Smooth muscle cell of the umbilical artery (primary cell): ENCODE results near the gene PM20D1. TPM values are rescaled to one million over a fixed set of nuclear protein-coding genes. Genes with fewer than 3 reads are reported as not detected.

Experiments
- total RNA-seq: library from RNA; depleted of rRNA; stranded (reverse); fragments of >200 nt; gene quantifications from 2 replicates; pipeline ENCODE4 v1.2.3, GENCODE V29; 2014

PM20D1 gene, protein sequence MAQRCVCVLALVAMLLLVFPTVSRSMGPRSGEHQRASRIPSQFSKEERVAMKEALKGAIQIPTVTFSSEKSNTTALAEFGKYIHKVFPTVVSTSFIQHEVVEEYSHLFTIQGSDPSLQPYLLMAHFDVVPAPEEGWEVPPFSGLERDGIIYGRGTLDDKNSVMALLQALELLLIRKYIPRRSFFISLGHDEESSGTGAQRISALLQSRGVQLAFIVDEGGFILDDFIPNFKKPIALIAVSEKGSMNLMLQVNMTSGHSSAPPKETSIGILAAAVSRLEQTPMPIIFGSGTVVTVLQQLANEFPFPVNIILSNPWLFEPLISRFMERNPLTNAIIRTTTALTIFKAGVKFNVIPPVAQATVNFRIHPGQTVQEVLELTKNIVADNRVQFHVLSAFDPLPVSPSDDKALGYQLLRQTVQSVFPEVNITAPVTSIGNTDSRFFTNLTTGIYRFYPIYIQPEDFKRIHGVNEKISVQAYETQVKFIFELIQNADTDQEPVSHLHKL
- under 0.01 TPM in 1 of 2 replicates, not detected in the other for total RNA-seq

DNA sequence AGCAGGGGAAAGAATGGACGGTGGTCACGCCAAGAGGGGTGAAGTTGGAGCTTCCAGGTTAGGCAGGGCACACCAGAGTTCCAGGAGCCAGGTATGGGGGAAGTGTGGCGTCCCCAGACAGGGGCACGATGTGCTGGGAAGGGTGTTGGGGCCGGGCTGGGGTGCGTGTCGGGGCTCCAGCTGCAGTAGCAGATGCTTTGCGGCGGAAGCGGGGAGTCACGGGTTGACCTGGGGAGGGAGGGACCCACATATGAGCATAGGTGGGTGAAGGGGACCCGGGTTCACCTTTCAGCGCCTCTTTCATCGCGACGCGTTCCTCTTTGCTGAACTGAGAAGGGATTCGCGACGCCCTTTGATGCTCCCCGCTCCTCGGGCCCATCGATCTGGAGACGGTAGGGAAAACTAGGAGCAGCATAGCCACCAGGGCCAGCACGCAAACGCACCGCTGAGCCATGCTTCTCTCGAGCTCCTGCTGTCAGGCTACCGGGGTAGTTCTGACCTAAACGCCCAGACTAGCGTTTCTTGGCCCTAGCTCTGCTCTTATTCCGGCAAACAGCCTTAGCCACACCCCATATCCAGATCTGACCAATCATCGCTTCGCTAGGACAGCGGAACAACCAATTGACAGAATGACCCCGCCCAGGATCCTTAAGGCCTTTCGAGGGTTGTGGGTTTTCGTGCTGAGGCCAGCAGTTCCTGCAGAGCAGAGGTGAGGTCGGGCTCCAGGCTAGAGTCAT lies at the start of gene PM20D1:
TSS of gene PM20D1 (minus strand) at position 514 of the 737 bp plus-strand sequence. CDS start at position 454, 60 bp downstream.

DNA sequence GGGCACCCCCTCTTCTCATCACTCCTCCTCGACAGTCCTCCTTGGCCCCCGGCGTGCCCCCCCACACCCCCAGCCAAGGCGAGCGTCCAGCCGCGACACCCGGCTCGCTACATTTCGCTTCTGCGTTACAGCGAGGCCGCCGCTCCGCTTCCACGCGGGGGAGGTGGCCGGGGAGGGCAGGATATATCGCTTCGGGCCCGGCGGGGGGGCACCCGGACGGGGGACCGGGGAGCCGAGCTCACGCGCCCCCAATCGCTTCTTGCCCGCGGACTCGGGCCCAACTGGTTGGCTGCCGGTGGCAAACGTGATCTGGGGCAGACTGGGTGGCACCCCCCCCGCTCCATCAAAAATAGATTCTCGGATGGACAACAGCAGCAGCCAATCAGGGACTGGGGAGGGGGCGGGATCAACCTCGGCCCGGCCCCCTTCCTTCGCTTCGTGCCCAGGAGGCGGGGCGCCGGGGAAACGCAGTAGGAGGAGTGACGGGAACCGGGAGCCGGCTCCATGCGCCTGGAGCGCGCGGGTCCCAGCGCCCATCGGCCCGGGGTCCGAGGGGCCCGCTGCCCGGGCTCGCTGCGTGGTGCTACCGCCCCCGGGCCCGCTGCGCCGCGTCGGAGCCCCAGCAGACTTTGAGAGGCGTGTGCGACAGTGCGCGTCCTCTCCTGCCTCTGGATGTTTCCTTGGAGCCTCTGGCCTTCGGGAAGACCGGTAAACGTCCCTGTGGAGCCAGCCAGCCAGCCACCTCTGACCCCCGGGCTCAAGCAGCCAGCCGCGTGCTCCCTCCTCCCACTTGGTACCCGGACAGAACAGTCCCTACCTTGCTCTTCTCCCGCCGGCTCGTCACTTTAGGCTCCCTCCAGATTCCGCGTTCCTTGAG lies 36.8 kb downstream of the PM20D1 start, which contains the start of gene SLC41A1:
TSS of gene SLC41A1 (minus strand) at position 321 of the 877 bp plus-strand sequence. CDS start 2,757 bp downstream, outside the sequence.

Other genes with a start within 250 kb of the PM20D1 start
- 10.7 and 17.5 TPM in 2 replicates for gene ELK4, start 218.1 kb downstream of the PM20D1 start, total RNA-seq
- gene SLC45A3, start 169.6 kb downstream of the PM20D1 start, total RNA-seq, result 3.3 and 4.8 TPM in 2 replicates
- 85.2 and 103 TPM in 2 replicates for gene NUCKS1, start 100.0 kb downstream of the PM20D1 start, total RNA-seq
- 14.6 and 23.2 TPM in 2 replicates for gene RAB29, start 74.7 kb downstream of the PM20D1 start, total RNA-seq
- gene SLC41A1, start 36.9 kb downstream of the PM20D1 start, total RNA-seq, result 41.6 and 45.8 TPM in 2 replicates
- not detected in 2 replicates for gene SLC26A9, start 93.3 kb upstream of the PM20D1 start, total RNA-seq
- gene RAB7B, start 153.3 kb upstream of the PM20D1 start, total RNA-seq, result 1.3 and 1.5 TPM in 2 replicates
- gene CTSE, start 173.8 kb upstream of the PM20D1 start, total RNA-seq, result not detected in 2 replicates
- gene RHEX, start 203.0 kb upstream of the PM20D1 start, total RNA-seq, result not detected in 2 replicates